Myocyte (in vitro differentiated cells): ENCODE data around the gene NKD1. TPM values are rescaled to one million over a fixed set of nuclear protein-coding genes. Genes with fewer than 3 reads are reported as not detected.

ENCODE experiments used
- DNase-seq: peaks from one replicate; pipeline ENCODE4 v3.0.0-alpha.2; 2012; ENCODE audit warnings: low read depth
- total RNA-seq: library from RNA; depleted of rRNA; stranded (reverse); fragments of >200 nt; gene quantifications from 2 replicates; pipeline ENCODE4 v1.2.3, GENCODE V29; 2014

Gene NKD1
- total RNA-seq, 1 donor from 2014 or later, result 0.75 TPM

DNA sequence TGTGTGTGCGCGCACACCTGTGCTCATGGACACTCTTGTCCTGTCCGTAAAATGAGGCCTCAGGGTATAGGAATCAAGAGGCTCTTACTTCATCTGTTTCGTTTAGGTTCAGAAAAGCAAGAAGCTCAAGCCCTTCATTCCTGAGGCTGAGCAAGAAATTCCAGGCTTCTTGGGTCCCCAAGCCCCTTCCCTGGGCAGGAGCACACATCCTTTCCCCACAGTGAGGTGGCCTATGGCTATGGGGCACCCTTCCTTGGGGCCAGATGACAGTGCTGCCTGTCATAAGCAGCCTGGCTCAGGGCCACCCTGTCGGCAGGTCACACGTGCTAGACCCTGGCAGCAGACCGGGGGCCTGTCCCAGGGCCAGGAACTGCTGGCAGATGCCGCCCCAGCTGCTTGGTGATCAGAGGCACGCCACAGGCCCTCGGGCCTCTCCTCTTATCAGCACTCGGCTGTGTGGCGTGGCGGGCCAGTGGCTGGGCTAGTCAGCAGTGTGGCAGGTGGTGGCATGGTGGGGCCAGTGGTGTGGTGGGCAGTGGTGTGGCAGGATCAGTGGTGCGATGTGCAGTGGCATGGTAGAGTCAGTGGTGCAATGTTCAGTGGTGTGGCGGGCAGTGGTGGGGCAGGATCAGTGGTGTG is 50.2 kb downstream of the NKD1 start:
- peak; percentile 69 for DNase-seq

DNA sequence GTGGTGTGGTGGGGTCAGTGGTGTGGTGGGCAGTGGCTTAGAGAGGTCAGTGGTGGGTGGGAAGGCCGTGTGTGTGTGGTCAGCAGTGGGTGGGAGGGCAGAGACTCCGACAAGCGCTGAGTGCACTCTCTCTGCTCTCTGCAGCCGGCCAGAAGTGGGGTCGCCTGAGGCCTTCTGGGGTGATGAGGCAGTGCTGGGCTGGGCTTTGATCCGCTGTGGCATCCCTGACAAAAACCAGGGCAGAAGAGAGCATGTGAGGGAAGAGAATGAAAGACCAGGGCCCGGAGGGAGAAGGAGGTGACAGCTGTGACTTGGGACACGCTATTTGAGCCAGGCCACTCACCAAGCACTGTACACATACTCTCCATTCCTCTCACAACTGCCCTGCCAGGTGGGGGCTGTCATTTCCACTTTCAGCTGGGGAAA is 50.8 kb downstream of the NKD1 start:
- DNase-seq, result peak; percentile 46

DNA sequence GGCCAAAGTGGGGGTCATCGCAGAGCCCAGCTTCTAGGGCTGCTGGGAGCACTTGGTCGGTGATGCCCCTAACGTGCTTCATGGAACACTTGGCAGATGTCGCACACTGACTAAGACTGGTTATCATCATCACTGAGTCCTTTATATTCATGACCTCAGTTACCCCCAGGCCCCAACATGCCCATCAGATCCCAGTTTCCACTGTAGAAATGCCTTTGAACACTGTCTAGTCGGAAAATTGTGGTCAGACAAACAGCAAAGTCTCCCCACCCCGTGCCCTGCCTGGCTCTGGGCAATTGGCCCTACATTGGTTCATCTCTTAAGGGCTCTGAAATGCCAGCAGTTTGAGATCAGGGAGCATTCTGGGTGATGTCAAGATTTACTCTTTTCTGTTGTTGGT is 51.3 kb downstream of the NKD1 start:
- peak; percentile 34 for DNase-seq

DNA sequence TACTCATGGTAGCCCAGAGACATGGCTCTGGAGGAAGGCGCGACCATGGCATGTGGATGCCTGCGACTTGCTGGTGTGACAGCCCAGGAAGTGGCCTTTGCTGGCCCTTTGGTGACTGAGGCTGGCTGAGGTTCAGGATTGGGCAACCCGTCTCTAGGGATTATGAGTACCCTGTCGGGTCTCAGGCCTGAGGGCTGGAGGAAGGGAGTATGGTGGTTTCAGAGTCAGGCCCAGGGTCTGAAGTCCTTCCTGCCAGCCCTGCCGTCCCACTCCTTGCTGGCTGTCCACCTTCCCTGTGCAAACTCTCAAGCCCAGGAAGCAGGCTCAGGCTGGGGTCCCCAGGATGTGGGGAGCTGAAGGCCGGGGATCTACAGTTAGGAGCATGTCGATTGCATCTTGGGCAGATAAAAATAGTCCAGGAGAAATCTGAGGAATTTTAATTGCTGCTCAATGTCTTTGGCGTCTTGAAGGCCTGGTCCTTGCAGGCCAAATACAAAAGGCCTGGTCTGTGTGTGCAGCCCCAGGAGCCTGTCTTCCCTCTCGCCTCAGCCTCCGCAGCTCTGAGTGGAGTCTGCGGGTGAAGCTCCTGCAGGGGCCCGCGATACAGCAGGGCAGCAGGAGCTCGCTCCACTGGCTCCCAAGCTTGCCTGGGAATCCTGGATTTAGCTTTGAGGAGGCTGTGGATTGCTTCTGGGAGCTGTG is 52.5 kb downstream of the NKD1 start:
- no peak for DNase-seq

DNA sequence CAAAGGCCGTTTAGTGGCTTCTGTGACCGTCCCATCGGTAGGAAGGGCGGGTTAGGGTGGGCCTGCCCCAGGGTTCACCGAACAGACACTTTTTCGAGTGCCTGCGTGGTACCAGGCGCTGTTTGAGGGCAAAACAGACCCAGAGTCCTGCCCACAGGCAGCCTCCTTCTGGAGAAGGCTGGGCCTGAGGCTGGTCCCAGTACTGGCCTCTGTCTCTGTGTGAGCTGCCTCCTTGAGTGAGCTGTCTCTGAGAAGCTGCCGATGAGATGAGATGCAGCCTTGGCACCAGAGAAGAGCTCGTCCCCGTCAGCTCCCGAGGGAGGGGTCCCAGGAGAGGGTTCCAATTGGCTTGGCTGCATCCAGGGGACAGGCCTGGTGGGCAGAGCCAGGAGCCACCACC is 53.1 kb downstream of the NKD1 start:
- DNase-seq, result no peak

DNA sequence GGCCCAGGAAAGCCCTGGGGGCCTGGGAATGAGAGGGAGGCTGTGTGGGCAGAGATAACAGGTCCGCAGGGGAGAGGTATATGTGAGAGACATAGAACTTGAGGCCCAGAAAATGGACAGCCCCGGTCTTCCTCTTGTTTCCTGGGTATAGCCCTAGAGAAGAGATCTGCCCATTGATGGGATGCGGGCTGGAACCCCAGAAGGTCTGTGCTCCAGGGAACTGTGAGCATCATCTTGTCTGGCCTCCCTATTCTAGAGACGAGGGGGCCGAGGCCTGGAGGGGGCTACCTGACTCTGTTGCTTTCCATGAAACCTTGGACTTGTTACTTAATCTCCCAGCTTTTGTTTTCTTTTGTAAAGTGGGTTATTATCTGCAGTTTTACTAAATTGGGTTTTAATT is 53.9 kb downstream of the NKD1 start:
- DNase-seq, result no peak

DNA sequence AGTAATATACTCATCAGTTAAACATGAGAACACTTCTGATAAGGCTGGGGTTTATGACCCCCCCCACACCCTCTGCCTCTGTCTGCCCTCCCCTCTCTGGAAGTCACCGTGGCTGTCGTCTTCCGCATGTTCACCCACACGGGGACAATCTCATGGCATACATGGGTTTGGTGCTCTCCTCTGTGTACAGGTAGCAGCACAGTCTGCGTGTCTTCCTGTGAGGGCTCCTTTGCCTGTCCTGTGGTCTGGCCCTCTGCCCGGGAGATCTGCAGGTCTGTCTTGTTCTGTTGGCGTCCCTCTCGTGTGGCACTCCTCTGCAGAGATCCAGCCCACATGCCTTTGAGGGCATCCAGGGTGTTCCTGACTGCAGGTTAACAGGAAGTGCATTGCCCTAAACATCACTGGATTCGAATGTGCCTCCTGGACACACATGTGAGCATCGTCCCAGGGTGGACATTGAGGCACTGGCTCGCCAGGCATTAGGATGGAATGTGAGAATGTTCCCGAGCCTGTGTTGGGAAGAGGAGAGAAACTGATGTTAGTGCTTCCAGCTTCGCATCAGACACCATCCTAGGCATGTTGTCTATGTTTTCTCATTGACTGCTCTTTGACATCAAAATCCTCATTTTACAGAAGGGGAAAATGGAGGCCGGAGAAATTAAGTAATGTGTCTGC is 54.5 kb downstream of the NKD1 start:
- DNase-seq, result no peak

DNA sequence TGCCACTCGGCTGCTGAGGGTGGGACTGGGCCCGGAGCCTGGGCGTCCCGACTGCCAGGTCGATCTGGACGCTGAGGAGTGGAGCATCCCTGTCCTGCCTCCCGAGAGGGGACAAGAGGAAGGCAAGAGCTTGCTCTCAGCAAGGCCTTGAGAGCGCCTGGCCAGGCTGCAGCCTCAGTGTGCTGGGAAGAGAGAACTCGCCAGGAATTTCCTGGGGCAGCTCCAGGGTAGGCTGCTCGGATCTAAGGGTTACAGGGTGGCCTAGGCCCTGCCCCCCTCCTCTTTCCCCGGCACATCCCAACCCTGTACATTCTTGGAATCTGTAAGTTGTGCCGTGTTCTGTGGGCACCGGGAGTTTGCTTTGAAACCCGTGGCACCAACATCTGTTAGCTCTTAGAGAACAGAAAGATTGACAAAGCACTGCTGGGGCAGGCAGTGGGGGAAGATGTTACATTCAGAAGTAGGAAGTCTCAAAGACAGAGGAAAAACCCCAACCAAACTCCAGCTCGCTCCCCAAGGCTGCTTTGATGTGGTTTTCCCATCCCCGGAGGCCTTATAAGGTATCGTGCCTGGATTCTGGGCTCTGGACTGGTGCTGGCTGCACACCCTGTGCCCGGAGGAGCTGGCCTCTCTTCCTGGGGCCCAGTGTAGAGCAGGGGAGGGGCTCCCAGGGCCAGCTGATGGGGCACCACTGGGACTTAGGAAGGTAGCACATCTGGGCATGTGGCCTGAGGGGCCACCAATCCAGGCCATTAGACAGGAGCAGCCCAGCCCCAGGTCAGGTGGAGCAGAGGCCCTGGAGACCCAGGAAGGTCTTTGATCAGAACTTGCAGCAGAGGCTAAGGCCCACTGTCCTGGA is 55.2 kb downstream of the NKD1 start:
- DNase-seq, result peak; percentile 69

DNA sequence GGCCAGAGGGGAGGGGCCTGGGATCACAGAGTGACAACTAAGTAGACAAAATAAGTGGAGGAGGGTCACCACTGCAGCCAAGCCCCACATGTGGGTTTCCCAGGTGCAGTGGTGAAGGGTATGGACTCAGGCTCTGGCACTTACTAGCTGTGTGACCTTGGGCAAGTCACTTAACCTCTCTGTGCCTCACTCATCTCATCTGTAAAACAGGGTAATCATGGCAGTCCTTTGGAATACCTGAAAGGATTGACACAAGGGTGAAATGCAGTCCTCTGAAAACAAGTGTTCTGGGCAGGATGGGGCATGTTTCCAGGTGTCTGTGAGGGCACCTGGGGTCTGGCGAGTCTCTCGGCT is 55.8 kb downstream of the NKD1 start:
- no peak for DNase-seq

DNA sequence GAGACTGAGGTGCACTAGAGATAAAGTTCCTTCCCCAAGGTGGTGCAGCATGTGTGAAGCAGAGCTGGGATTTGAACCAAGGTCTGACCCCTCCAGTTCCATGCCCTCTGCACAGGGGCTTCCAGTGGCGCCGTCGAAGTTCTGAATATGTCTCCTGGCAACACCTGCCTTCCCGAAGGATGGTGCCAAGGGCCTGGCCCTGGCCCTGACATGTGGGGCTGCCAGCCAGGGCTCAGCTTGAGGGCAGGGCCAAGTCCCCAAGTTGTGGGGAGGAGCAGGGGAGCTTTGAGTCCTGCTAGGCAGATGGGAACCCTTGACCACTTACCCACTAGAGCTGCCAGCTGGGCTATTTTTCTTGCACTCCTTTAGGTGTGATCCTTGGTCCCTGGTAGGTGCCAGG is 56.4 kb downstream of the NKD1 start:
- DNase-seq, result no peak

DNA sequence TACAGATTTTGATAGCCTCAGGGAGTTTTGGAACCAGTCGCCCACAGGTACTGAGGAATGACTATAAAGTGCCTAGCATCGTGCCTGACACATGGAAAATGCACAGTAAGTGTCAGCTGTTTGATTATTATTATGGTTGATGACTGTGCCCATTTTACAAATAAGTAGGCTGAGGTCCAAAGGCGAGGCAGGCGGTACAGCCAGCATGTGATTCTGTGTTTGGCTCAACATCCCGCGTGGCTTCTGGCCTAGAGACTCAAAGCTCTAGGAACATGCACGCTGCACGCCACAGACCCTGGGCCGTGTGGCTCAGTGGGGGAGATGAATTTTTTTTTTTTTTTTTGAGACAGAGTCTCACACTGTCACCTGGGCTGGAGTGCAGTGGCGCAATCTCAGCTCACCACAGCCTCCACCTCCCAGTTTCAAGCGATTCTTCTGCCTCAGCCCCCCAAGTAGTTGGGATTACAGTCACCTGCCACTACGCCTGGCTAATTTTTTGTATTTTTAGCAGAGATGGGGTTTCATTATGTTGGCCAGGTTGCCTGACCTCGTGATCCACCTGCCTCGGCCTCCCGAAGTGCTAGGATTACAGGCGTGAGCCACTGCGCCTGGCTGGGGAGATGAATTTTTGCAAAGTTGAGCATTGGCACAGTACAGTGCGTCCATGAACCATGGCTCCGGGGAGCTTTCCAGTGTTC is 57.7 kb downstream of the NKD1 start:
- no peak for DNase-seq

DNA sequence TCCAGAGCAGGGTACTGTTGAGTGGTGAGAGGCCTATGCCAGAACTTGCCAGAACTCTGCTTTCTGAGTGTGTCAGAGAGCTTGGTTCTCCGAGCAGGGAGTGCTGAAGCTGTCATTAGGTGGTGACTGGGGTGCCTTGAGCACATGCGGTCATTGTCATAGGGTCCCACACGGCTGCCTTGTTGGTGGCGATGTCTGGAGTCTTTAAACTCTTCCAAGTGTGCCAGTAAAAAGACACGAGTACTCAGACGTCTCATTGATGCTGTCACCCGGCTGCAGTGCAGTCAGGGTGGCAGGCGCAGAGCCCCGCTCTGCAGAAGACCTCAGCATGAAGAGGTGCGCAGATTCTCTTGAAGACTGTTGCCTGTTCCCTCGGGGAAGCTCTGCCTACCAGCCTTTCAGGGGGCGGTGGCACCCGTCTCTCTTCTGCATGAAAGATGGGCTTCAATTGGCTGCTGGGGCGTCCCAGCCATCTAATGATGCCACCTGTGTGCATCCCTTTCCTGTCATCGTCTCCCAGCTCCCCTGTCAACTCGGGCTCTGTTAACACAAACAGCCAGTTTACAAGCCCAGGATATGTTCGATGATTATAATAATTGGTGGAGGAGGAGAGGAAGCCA is 58.3 kb downstream of the NKD1 start:
- DNase-seq, result no peak

DNA sequence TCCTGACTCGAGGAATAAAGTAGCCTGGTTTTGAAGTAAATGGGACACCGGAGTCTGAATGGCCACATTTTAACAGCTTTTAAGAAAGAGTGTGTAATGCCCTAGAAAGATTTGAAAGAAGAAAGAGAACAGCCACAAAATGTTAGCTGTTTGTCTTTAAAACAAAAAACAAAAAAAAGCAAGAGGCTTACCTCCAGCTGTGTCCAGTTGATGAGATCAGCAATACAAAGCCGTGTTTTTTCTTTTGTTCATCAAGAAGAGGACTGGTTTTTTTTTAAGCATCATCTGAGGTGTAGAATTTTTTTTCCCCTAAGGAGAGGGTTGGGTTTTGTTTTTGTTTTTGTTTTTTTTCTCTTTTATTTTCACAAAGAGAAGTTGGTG is 58.8 kb downstream of the NKD1 start:
- DNase-seq, result no peak

DNA sequence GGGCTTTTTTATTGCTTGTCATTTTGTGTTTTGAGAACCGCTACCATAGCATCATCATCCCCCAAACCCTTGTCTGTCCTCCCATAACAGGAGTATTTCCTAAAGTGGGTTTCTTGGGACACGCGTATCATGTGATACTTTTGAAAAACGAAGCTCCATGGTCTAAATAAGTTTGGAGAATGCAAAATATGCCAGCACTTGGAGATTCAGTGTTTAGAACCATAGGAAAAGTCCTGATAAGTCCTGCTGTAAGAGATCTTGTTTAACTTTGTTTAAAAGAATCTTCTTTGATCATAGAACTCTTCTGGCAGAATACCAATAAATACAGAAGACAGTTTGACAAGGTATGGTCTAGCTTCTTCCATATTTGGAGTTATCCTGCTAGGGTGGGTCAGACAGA is 59.3 kb downstream of the NKD1 start:
- DNase-seq, result no peak

DNA sequence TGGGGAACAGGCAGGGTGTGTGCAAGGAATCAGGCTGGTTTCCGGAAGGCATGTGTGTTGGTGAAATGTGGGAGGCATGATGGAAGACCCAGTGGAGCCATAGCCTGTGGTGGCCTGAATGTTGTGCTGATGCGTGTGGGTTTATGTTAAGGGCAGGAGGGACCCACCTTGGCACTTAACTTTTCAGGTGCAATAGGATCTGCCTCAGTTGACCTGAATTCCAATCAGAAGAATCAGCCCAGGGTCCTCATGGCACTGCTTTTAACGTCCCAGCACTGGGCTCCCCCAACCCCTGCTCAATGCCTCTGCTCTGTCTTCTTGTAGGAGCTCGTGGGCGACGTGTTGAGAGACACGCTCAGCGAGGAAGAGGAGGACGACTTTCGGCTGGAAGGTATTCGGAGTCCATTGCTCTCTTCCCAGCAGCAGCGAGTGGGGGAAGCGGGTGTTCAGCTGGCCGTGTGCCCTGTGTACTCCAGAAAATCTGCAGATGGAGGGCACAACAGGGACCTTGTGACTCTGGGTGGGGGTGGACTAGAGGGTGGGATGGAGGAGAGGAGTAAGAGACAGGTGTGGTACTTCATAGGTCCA is 59.9 kb downstream of the NKD1 start:
- no peak for DNase-seq

DNA sequence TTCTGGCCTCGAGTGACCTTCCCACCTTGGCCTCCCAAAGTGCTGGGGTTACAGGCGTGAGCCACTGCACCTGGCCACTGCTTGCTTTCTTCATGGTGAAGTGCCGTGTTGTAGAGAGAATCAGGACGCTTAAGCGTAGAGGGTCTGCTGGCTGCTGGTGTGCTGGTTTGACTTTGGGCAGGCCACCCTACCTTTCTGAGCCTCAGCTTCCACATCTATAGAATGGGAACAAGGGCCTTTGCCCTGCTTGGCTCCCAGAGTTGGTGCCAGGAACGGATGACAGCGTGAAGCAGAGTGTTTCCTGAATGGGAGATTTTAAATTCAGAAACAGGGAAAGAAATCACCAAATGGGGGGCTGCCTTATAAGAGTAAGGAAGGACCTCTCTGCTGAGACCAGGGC is 60.9 kb downstream of the NKD1 start:
- DNase-seq, result no peak

DNA sequence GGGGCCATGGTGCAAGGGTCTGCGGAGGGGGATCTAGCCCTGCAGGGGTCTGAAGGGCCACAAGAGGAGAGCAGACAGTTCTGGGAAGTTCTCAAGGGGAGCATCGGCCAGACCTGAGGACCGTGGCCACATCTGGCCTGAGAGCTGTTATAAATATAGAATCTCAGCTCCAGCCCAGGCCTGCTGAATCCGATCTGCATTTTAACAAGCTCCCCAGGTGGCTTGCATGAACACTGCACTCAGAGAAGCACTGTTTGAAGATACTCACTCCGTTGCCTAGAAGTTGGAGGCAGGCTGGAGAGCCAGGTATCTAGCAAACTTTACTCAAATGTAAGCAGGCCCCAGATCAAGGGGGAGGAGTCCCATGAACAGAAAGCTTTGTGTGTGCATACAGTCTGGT is 61.3 kb downstream of the NKD1 start:
- no peak for DNase-seq

DNA sequence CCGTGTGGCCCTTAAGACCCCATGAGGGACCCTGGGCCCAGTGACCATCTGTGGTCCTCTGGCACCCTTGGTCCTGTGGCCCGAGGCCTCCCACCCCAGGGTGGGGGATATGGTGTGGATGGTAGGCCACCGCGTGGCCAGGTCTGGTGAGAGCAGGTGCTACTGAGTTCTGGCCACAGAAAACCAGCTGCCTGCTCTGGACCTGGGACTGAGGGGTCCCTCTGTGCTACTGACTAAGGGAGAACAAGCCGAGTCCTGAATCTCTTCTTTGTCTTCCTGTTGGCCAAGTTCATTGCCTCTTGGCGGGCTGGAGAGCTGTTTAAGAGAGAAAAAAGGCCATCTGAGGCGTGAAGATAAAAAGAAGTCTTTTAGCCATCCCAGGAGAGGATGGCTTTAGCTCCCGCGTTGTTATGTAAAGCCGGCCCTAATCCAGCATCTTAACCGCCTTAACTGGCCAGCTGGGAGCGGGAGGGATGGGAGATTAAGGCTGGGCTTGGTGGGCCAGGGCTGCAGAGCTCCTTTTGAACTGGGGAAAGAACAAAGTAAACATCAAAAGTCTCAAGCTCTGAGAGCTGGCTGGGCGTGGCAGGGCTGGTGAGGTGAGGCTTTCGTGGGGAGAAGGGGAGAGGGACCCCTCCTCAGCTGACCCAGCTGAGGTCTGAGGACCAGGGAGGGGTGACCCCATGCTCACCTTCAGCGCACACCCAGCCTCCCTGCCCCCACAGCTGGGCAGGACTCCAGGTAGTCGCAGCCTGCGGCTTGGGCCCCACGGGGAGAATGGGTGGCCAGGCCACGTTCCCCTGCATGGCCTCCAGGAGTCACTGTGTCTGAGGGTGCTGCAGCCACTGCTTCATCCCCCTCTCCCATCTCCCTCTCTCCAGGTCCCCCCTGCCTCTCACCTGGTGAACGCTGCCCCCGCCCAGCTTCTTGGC is 62.4 kb downstream of the NKD1 start:
- no peak for DNase-seq

DNA sequence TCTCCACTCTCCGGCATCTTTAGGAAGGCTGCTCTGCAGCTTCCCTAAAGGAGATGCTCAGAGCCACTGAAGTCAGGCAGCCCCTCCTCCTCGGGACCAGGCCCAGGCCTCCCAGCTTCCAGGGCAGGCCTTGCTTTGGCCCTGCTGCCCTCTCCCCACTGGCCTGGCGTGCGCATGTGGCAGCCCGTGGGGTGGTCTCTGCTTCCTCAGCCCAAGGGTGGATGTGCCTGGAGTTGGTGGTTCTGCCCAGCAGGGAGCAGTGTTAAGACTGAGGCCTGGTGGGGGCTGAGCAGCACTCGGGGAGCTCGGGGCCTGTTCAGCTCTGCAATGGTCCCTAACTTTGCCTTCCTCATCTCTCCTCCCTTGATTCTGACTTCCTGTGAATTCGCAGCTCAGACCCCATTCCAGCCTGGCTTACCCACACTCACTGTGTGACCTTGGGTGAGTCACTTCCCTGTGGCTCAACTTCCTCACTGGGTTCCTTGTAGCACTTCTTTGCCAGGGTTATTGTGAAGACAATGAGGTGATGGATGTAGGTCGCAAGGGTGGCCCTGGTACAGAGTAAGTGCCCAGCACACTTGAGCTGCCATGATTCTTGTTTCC is 63.2 kb downstream of the NKD1 start:
- no peak for DNase-seq
